Fibroblast of pulmonary artery (primary cell): ENCODE measurements around the gene CHERP.
A peak's percentile ranks its signal among the peaks of the same experiment; 100 is the strongest.
"Not testable (repeated sequence)": the region's sequence is repeated elsewhere in the genome, so short reads cannot be mapped to it uniquely, and the experiment has no call there.

ENCODE experiments used
- DNase-seq: peaks from one replicate; pipeline ENCODE4 v3.0.0-alpha.2; 2010; ENCODE audit warnings: low read depth
- H3K4me3 ChIP-seq: replicated peaks from 2 replicates; pipeline ENCODE4 v1.5.1; 2011; ENCODE audit warnings: low read depth, mild to moderate bottlenecking, control low read depth, low read length, moderate library complexity
- TF ChIP-seq, protein P1 (sequence below): IDR thresholded peaks from 2 replicates; pipeline ENCODE4 v1.5.1; 2011; ENCODE audit warnings: mild to moderate bottlenecking, control low read depth, low read length, inconsistent platforms; ENCODE audit errors: missing control alignments

Gene CHERP

DNA sequence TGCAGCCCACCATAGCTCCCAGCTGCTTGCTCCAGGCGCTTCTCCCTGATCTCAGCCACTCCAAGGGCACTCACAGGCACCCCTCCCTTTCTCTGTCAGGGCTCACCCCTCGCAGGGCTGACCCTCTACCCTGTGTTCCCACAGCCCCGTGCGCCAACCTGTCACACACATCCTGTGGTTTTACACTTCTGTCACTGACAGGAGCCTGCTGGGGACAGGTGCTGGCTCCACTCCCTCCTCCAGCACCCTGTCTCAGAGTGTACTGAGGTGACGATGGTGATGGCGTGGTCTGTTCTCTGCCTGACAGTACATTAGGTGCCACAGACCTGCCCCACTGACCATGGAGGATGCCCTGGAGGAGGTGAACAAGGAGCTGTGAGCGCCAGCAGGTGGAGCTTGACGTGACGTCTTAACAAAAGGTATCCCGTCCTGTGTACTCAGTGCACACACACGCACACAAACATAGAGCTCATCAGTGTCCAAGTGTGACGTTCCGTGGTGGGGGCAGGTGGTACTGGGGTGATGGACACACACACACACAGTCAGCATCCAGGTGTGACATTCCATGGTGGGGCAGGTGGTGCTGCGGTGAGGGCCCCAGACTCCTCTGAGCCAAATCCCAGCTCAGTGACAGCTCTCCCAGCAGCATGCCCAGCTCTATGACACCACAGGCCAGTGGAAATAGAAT is 25.2 kb downstream of the CHERP start:
- H3K4me3 ChIP-seq, result no peak overlapping the region
- TF ChIP-seq, protein P1, sequence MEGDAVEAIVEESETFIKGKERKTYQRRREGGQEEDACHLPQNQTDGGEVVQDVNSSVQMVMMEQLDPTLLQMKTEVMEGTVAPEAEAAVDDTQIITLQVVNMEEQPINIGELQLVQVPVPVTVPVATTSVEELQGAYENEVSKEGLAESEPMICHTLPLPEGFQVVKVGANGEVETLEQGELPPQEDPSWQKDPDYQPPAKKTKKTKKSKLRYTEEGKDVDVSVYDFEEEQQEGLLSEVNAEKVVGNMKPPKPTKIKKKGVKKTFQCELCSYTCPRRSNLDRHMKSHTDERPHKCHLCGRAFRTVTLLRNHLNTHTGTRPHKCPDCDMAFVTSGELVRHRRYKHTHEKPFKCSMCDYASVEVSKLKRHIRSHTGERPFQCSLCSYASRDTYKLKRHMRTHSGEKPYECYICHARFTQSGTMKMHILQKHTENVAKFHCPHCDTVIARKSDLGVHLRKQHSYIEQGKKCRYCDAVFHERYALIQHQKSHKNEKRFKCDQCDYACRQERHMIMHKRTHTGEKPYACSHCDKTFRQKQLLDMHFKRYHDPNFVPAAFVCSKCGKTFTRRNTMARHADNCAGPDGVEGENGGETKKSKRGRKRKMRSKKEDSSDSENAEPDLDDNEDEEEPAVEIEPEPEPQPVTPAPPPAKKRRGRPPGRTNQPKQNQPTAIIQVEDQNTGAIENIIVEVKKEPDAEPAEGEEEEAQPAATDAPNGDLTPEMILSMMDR, result no peak
- DNase-seq, result no peak

DNA sequence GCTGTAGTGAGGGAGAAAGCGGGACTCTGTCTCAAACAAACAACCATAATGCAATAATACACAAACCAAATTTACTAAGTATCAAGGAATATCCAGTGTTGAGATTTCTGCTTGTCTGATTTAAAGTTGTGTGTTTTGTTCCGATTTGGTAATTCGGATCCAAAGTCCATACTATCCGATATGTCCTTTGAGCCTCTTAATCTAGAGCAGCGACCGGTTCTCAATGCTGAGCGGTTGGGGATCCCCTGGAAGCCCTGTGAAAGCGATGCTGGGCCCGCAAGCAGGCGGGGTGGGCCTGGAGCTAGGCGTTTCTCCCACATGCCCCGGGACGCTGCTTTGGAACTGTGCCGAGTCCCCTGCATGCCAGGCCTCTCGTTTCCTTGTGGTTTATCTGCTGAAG is 25.9 kb downstream of the CHERP start:
- H3K4me3 ChIP-seq, result no peak overlapping the region
- DNase-seq, result no peak
- TF ChIP-seq, protein P1, result no peak

GRCh38 chr19:16514383-16515019 is 27.7 kb downstream of the CHERP start:
- TF ChIP-seq, protein P1, result no peak

GRCh38 chr19:16512611-16513010 is 29.6 kb downstream of the CHERP start:
- H3K4me3 ChIP-seq, DNase-seq: not testable (repeated sequence)

More at GRCh38 chr19:16514383-16515019, 27.7 kb downstream of the CHERP start:
- no peak for DNase-seq
- no peak overlapping the region for H3K4me3 ChIP-seq

- no peak overlapping the region for H3K4me3 ChIP-seq
- TF ChIP-seq, protein P1, result no peak
- DNase-seq, result peak; percentile 14
Observed at GRCh38 chr19:16509141-16510061, 32.8 kb downstream of the CHERP start.

GRCh38 chr19:16508546-16508945 is 33.7 kb downstream of the CHERP start:
- no peak for DNase-seq
- H3K4me3 ChIP-seq, result no peak overlapping the region
- TF ChIP-seq, protein P1, result no peak

DNA sequence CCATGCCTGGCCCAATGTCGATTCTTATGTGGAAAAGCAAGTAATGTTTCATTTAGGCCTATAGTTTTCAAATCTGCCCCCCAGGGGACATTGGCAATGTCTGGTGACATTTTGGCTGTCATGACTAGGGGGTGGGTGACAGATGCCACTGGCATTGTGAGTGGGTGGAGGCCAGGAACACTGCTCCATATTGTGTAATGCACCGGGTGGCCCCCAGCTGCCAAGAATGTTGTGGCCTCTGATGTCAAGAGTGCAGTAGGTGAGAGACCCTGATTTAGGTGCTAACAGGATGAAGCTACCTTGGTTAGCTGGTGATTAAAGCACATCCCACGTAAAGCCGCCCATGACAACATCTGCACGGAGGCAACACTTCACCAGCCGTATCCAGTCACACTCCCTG is 35.3 kb downstream of the CHERP start:
- DNase-seq, result no peak
- TF ChIP-seq, protein P1, result no peak
- no peak overlapping the region for H3K4me3 ChIP-seq

DNA sequence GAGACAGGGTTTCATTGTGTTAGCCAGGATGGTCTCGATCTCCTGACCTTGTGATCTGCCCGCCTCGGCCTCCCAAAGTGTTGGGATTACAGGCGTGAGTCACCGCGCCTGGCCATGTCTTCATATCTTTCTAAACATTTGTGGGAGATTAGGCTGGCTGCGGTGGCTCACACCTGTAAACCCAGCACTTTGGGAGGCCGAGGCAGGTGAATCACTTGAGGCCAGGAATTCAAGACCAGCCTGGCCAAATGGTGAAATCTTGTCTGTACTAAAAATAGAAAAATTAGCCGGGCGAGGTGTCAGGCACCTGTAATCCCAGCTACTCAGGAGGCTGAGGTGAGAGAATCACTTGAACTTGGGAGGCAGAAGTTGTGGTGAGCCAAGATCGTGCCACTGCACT is 36.1 kb downstream of the CHERP start:
- not testable (repeated sequence) for DNase-seq

More for the DNA sequence above, 36.1 kb downstream of the CHERP start:
- not testable (repeated sequence) for H3K4me3 ChIP-seq
